Progenitor cell of endocrine pancreas (in vitro differentiated cells): Measurements from ENCODE around the gene COL5A2. TPM values are rescaled to one million over a fixed set of nuclear protein-coding genes. Genes with fewer than 3 reads are reported as not detected.

Source experiments
- DNase-seq: peaks from one replicate; pipeline ENCODE4 v3.0.0; 2021; ENCODE audit warnings: low spot score; ENCODE audit not compliant: unreplicated experiment
- H3K27ac Mint-ChIP-seq: 2 replicates; pipeline ENCODE4 v1.8.0; 2021; ENCODE audit warnings: mild to moderate bottlenecking, moderate library complexity, mixed read lengths
- H3K27me3 Mint-ChIP-seq: 2 replicates; pipeline ENCODE4 v1.8.0; 2021; ENCODE audit warnings: mixed read lengths
- H3K36me3 Mint-ChIP-seq: 2 replicates; pipeline ENCODE4 v1.8.0; 2022; ENCODE audit warnings: mixed read lengths; ENCODE audit not compliant: insufficient read depth
- H3K4me1 Mint-ChIP-seq: 2 replicates; pipeline ENCODE4 v1.8.0; 2021; ENCODE audit warnings: low read depth, mixed read lengths
- H3K4me3 Mint-ChIP-seq: 2 replicates; pipeline ENCODE4 v1.8.0; 2021; ENCODE audit warnings: low read depth, mild to moderate bottlenecking, moderate library complexity, mixed read lengths
- H3K9me3 Mint-ChIP-seq: 2 replicates; pipeline ENCODE4 v1.8.0; 2021; ENCODE audit warnings: low read depth, mixed read lengths
- total RNA-seq: library from RNA; stranded (reverse); gene quantifications from 2 replicates; pipeline ENCODE4 v1.2.1, GENCODE V29; 2021
- TF ChIP-seq, protein P1 (sequence below): fragments of 200-600 bp; sonication (generic); IDR thresholded peaks from one replicate; pipeline ENCODE4 v1.5.0; 2021; ENCODE audit warnings: antibody characterized with exemption, mild to moderate bottlenecking; ENCODE audit not compliant: unreplicated experiment

Gene COL5A2
- total RNA-seq, 1 donor from 2014 or later, result 4.5 TPM

DNA sequence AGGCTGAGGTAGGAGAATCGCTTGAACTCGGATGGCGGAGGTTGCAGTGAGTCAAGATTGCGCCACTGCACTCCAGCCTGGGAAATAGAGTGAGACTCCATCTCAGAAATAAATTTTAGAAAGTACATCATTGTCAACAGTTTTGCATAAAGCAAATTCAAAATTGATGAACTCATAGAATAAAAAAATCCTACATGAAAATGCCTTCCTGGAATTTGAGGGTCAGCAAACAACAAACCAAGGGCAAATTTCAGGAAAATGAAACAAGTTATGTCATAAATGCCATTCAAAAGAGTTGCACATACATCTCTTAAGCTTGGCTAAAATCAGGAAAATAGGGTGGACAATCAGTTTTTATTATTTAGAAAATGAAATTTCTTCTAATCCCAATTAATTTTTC, 45.1 kb downstream of the COL5A2 start:
- Mint-ChIP-seq H3K9me3 (no peaks in the 10 kb centered on the region), H3K36me3 (no peaks in the 10 kb centered on the region), H3K27me3 (no peaks in the 10 kb centered on the region), H3K27ac (no peak overlapping the region), H3K4me3 (no peak overlapping the region), H3K4me1 (no peaks in the 10 kb centered on the region)
- TF ChIP-seq, protein P1, sequence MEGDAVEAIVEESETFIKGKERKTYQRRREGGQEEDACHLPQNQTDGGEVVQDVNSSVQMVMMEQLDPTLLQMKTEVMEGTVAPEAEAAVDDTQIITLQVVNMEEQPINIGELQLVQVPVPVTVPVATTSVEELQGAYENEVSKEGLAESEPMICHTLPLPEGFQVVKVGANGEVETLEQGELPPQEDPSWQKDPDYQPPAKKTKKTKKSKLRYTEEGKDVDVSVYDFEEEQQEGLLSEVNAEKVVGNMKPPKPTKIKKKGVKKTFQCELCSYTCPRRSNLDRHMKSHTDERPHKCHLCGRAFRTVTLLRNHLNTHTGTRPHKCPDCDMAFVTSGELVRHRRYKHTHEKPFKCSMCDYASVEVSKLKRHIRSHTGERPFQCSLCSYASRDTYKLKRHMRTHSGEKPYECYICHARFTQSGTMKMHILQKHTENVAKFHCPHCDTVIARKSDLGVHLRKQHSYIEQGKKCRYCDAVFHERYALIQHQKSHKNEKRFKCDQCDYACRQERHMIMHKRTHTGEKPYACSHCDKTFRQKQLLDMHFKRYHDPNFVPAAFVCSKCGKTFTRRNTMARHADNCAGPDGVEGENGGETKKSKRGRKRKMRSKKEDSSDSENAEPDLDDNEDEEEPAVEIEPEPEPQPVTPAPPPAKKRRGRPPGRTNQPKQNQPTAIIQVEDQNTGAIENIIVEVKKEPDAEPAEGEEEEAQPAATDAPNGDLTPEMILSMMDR, result no peak
- DNase-seq, result no peak

DNA sequence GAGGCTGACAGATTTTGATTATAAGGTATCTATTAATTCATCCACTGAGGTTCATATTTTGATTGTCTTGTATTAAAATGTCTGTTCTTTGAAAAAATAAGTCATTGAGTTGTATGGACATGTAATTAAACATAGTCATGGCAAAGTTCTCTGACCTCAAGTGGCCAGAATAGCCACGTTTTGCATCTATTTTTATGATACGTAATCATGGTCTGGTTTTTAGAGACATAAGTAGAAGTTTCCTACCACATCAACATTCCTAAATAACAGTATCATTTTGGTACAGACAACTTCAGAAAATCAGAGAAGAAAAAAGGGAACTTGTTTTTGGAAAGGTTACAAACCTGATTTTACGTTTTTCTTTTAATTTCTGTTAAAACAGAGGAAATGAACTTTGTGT, 47.6 kb downstream of the COL5A2 start:
- TF ChIP-seq, protein P1, result no peak
- H3K4me3 Mint-ChIP-seq, result no peak overlapping the region
- DNase-seq, result no peak
- H3K9me3 Mint-ChIP-seq, result no peaks in the 10 kb centered on the region
- no peaks in the 10 kb centered on the region for H3K36me3 Mint-ChIP-seq
- H3K27ac Mint-ChIP-seq, result no peak overlapping the region
- no peaks in the 10 kb centered on the region for H3K4me1 Mint-ChIP-seq
- H3K27me3 Mint-ChIP-seq, result no peaks in the 10 kb centered on the region

DNA sequence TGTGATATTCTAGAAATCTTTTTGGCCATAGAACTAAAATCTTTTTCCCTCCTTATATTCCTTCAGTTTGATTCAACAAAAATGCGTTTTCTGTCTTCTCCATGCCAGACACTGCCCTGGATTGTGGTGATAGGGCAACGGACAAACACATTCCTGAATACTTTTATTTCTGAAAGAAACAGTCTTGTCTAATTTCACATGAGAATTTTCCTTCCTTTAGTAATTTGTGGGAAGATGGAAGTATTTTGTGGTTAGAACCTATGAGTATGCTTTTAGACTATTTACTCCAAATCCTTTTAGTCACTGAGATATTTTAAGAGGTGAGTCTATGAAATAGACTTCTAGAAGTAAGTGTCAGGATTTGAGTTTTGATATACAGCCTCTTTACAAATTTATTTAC, 49.6 kb downstream of the COL5A2 start:
- H3K4me3 Mint-ChIP-seq, result no peak overlapping the region
- no peaks in the 10 kb centered on the region for H3K36me3 Mint-ChIP-seq
- no peaks in the 10 kb centered on the region for H3K4me1 Mint-ChIP-seq
- H3K27me3 Mint-ChIP-seq, result no peaks in the 10 kb centered on the region
- TF ChIP-seq, protein P1, result no peak
- no peak for DNase-seq
- no peaks in the 10 kb centered on the region for H3K9me3 Mint-ChIP-seq
- H3K27ac Mint-ChIP-seq, result no peak overlapping the region

DNA sequence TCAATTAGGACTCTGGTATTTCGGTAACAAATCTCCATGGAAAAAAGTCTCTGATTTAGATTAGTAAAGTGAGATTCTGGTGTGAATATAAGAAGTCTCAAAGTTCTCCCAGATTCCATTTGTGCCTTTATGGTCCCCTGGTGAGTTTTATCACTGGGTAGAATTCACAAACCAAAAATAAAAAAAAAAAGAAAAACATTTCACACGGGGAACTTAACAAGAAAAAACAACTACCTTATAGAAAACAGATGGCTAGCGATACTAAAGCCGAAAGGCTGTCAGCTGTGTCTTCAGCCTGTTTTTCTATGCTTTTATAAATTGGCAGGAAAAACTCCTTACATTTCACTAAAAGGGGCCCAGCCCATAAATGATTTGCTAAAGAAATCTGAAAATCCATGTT, 50.6 kb downstream of the COL5A2 start:
- Mint-ChIP-seq H3K36me3 (no peaks in the 10 kb centered on the region), H3K4me1 (no peaks in the 10 kb centered on the region), H3K4me3 (no peak overlapping the region), H3K27me3 (no peaks in the 10 kb centered on the region), H3K27ac (no peak overlapping the region), H3K9me3 (no peaks in the 10 kb centered on the region)
- TF ChIP-seq, protein P1, result no peak
- no peak for DNase-seq

DNA sequence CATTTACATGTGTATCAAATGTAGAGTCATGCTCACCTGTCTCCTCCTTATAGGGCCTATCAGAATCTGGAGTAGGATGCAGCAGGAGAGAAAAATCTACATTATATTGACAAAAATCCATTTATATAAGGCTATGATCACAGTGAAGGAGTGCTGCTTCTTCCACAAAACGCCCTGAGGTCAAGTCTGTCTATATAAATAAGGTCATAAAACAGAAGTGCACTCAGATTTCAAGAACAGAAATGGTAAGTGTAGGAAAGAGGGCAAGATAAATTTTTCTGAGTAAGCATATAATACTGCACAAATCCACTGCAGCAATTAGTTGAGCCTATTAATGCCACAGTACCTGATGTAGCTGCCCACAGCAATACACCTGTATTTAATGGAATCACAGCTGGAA, 51.8 kb downstream of the COL5A2 start:
- Mint-ChIP-seq H3K4me3 (no peak overlapping the region), H3K36me3 (no peaks in the 10 kb centered on the region), H3K9me3 (no peaks in the 10 kb centered on the region), H3K4me1 (no peaks in the 10 kb centered on the region), H3K27ac (no peak overlapping the region), H3K27me3 (no peaks in the 10 kb centered on the region)
- DNase-seq, result no peak
- TF ChIP-seq, protein P1, result no peak
